Spleen (tissue), 11 donors: ENCODE results near the gene COL11A2. TPM values are rescaled to one million over a fixed set of nuclear protein-coding genes. Genes with fewer than 3 reads are reported as not detected.
"Not testable (repeated sequence)": the region's sequence is repeated elsewhere in the genome, so short reads cannot be mapped to it uniquely, and the experiment has no call there.

Source experiments
- DNase-seq: peaks from one replicate; pipeline ENCODE4 v3.0.0-alpha.2; 2020
- H3K27ac ChIP-seq, 8 donors: fragments of 200-600 bp; sonication (generic) in 7 of 8; 1 replicate in 4 of 8; 2 replicates in 4 of 8; pipeline versions ENCODE4 v1.5.0 to v1.8.0; 2016 to 2021; ENCODE audit warnings: inconsistent platforms in 4 of 8, mild to moderate bottlenecking in 4 of 8, moderate library complexity in 1 of 8
- H3K27me3 ChIP-seq, 7 donors: fragments of 200-600 bp; sonication (generic) in 6 of 7; replicated peaks in 1 of 7; 1 replicate in 4 of 7; 2 replicates in 3 of 7; pipeline versions ENCODE4 v1.5.0 to v1.8.0; 2016 to 2021; ENCODE audit warnings: inconsistent platforms in 3 of 7, mild to moderate bottlenecking in 1 of 7
- H3K36me3 ChIP-seq, 6 donors: fragments of 200-600 bp; sonication (generic) in 5 of 6; 1 replicate in 4 of 6; 2 replicates in 2 of 6; pipeline versions ENCODE4 v1.5.0 to v1.8.0; 2016 to 2021; ENCODE audit warnings: inconsistent platforms in 2 of 6
- H3K4me1 ChIP-seq, 6 donors: fragments of 200-600 bp; sonication (generic) in 5 of 6; 1 replicate in 3 of 6; 2 replicates in 3 of 6; pipeline versions ENCODE4 v1.5.0 to v1.8.0; 2016 to 2021; ENCODE audit warnings: inconsistent platforms in 3 of 6
- H3K4me3 ChIP-seq, 8 donors: fragments of 200-600 bp; sonication (generic) in 7 of 8; 1 replicate in 4 of 8; 2 replicates in 4 of 8; pipeline versions ENCODE4 v1.5.0 to v1.8.0; 2016 to 2021; ENCODE audit warnings: inconsistent platforms in 4 of 8, mild to moderate bottlenecking in 4 of 8, moderate library complexity in 2 of 8
- H3K9me3 ChIP-seq, 8 donors: fragments of 200-600 bp; sonication (generic) in 7 of 8; 1 replicate in 4 of 8; 2 replicates in 4 of 8; pipeline versions ENCODE4 v1.5.0 to v1.8.0; 2016 to 2021; ENCODE audit warnings: inconsistent platforms in 4 of 8
- CTCF ChIP-seq, 11 experiments: fragments of 200-600 bp in 7 of 11; fragments of 450-650 bp in 4 of 11; sonication (generic) in 4 of 11; IDR thresholded peaks in 8 of 11; conservative IDR thresholded peaks in 3 of 11; 1 replicate in 7 of 11; 2 replicates in 4 of 11; pipeline versions ENCODE4 v1.4.0 to v1.8.0; 2016 to 2021; ENCODE audit warnings: antibody characterized with exemption in 11 of 11, inconsistent platforms in 4 of 11, mild to moderate bottlenecking in 1 of 11
- POLR2A ChIP-seq, 3 donors: fragments of 450-650 bp; IDR thresholded peaks; one replicate each; pipeline ENCODE4 v1.5.1; 2017; ENCODE audit warnings: antibody characterized with exemption in 3 of 3, mild to moderate bottlenecking in 1 of 3
- POLR2AphosphoS5 ChIP-seq, 3 donors: sonication (generic); formaldehyde crosslinking; IDR thresholded peaks; one replicate each; pipeline ENCODE4 v1.5.1; 2017; ENCODE audit warnings: antibody characterized with exemption in 3 of 3
- WGBS, 5 donors: extraction: QIAGEN DNeasy Blood & Tissue Kit in 3 of 5; methylation state at CpG; one replicate each; pipeline versions ENCODE4 v1.1.5 to v1.1.7; 2013 to 2018; 5-methylcytosine and 5-hydroxymethylcytosine counted together
- intact Hi-C: fragments of 100-400 bp; cut with DNase I; formaldehyde crosslinking; loops from one replicate; pipeline ENCODE4 v1.15.0; 2023; ENCODE audit warnings: low total_unique reads
- polyA plus RNA-seq, 3 donors: library from polyadenylated mRNA; stranded (reverse); fragments of 200-250 nt; gene quantifications; one replicate each; pipeline ENCODE4 v1.2.1, GENCODE V29; 2013
- total RNA-seq, 7 donors: library from RNA; depleted of rRNA in 3 of 7; stranded (reverse); fragments of >200 nt in 3 of 7; fragmentation: NEBNext Ultra II Directional in 4 of 7; extraction: Animal tissue kit (Norgen Biotek cat#: 25700) in 4 of 7; gene quantifications; one replicate each; pipeline versions ENCODE4 v1.1.0 to v1.2.1, GENCODE V29; 2016 to 2021
- donor health status: healthy with polysubstance abuse.
- donor health status: DM: no; HTN: no; CAD: no; lungs with moderate emphysema.
- donor health status: DM: no; HTN: no; CAD: no.
- donor health status: Bipolar disorder and iron deficiency.
- donor health status: healthy.
- donor health status: DM: no; HTN: no; CAD: no.
- donor health status: DM: yes; HTN: yes; CAD: no.

The COL11A2 gene
- total and polyA plus RNA-seq, 10 donors: 0.68 to 2.4 (median 1.3) TPM

GRCh38 chr6:33236328-33236727 lies 44.1 kb upstream of the COL11A2 start:
- Histone ChIP-seq H3K4me1 (no peaks in the 10 kb centered on the region), H3K4me3 (no peak overlapping the region), H3K27me3 (peaks cover 0 to 57% (median 0%) of the 10 kb centered on the region in 7 donors), H3K27ac (no peak overlapping the region), H3K36me3 (no peaks in the 10 kb centered on the region), H3K9me3 (no peaks in the 10 kb centered on the region)
- TF ChIP-seq POLR2AphosphoS5 (IDR thresholded peaks at IDR 0.05) (no peak), POLR2A (IDR thresholded peaks at IDR 0.05) (no peak), CTCF (IDR thresholded peaks at IDR 0.05 in 8 of 11, conservative IDR thresholded peaks at IDR 0.05 in 3 of 11) (no peak)
- intact Hi-C loops: loop anchor here (10.0 kb wide), 1 partner anchor 232 kb away; the partner anchor contains the start of gene HLA-DOA
- DNase-seq: no peak

GRCh38 chr6:33235221-33235634 lies 43.0 kb upstream of the COL11A2 start:
- H3K4me3 ChIP-seq: no peak overlapping the region
- H3K27me3 ChIP-seq: peaks cover 0 to 50% (median 0%) of the 10 kb centered on the region in 7 donors
- intact Hi-C loops: loop anchor here (10.0 kb wide), 1 partner anchor 230 kb away; the partner anchor contains the start of gene HLA-DOA
- no peaks in the 10 kb centered on the region for H3K4me1 ChIP-seq
- WGBS, 5 donors: 37 to 48% (median 45%) methylated on average over 6 of the region's 6 CpGs
- TF ChIP-seq POLR2AphosphoS5 (IDR thresholded peaks at IDR 0.05) (no peak), POLR2A (IDR thresholded peaks at IDR 0.05) (no peak), CTCF (IDR thresholded peaks at IDR 0.05 in 8 of 11, conservative IDR thresholded peaks at IDR 0.05 in 3 of 11) (no peak)
- H3K27ac ChIP-seq: no peak overlapping the region
- no peak for DNase-seq
- no peaks in the 10 kb centered on the region for H3K9me3 ChIP-seq
- H3K36me3 ChIP-seq: no peaks in the 10 kb centered on the region

- H3K4me1 ChIP-seq, H3K9me3 ChIP-seq, DNase-seq, H3K27ac ChIP-seq, H3K4me3 ChIP-seq, H3K36me3 ChIP-seq, intact Hi-C loops: not testable (repeated sequence)
- peaks cover 0 to 49% (median 0%) of the 10 kb centered on the region in 7 donors for H3K27me3 ChIP-seq
- WGBS, 5 donors: 48 to 57% (median 50%) methylated on average over 14 of the region's 14 CpGs
These were observed 34.3 kb upstream of the COL11A2 start for GRCh38 chr6:33226503-33227120.

GRCh38 chr6:33217681-33218080 lies 25.4 kb upstream of the COL11A2 start:
- intact Hi-C loops: no loop called here

More at GRCh38 chr6:33217681-33218080, 25.4 kb upstream of the COL11A2 start:
- no peaks in the 10 kb centered on the region for H3K9me3 ChIP-seq
- peaks cover 0 to 61% (median 11%) of the 10 kb centered on the region in 7 donors for H3K27me3 ChIP-seq
- H3K27ac ChIP-seq: no peak overlapping the region
- no peak overlapping the region for H3K4me3 ChIP-seq
- no peak for DNase-seq
- no peak for TF ChIP-seq POLR2AphosphoS5 (IDR thresholded peaks at IDR 0.05)
- no peak for TF ChIP-seq POLR2A (IDR thresholded peaks at IDR 0.05)
- no peak for TF ChIP-seq CTCF (IDR thresholded peaks at IDR 0.05 in 8 of 11, conservative IDR thresholded peaks at IDR 0.05 in 3 of 11)
- peaks cover 6 to 16% (median 14%) of the 10 kb centered on the region in 6 donors for H3K4me1 ChIP-seq
- no peaks in the 10 kb centered on the region for H3K36me3 ChIP-seq
- WGBS, 5 donors: 68 to 77% (median 71%) methylated on average over 3 of the region's 3 CpGs
